Ishikawa (cell line): ENCODE measurements around the gene KIF9.

ENCODE experiments used
- CEBPB ChIP-seq: IDR thresholded peaks from 2 replicates; pipeline ENCODE4 v1.6.1; 2012
- RAD21 ChIP-seq: IDR thresholded peaks from 2 replicates; pipeline ENCODE4 v1.6.1; 2012; ENCODE audit warnings: low read depth
- TAF1 ChIP-seq: IDR thresholded peaks from 2 replicates; pipeline ENCODE4 v1.6.1; 2012; ENCODE audit warnings: low read depth, mild to moderate bottlenecking
- TCF12 ChIP-seq: IDR thresholded peaks from 2 replicates; pipeline ENCODE4 v1.6.1; 2012; ENCODE audit warnings: low read depth
- TF ChIP-seq, protein P1 (sequence below): IDR thresholded peaks from 2 replicates; pipeline ENCODE4 v1.6.1; 2012; ENCODE audit warnings: low read depth, mild to moderate bottlenecking
- TF ChIP-seq, protein P2 (sequence below): IDR thresholded peaks from 2 replicates; pipeline ENCODE4 v1.6.1; 2012

GRCh38 chr3:47186285-47186684 lies 96.3 kb downstream of the KIF9 start:
- TF ChIP-seq, protein P1, sequence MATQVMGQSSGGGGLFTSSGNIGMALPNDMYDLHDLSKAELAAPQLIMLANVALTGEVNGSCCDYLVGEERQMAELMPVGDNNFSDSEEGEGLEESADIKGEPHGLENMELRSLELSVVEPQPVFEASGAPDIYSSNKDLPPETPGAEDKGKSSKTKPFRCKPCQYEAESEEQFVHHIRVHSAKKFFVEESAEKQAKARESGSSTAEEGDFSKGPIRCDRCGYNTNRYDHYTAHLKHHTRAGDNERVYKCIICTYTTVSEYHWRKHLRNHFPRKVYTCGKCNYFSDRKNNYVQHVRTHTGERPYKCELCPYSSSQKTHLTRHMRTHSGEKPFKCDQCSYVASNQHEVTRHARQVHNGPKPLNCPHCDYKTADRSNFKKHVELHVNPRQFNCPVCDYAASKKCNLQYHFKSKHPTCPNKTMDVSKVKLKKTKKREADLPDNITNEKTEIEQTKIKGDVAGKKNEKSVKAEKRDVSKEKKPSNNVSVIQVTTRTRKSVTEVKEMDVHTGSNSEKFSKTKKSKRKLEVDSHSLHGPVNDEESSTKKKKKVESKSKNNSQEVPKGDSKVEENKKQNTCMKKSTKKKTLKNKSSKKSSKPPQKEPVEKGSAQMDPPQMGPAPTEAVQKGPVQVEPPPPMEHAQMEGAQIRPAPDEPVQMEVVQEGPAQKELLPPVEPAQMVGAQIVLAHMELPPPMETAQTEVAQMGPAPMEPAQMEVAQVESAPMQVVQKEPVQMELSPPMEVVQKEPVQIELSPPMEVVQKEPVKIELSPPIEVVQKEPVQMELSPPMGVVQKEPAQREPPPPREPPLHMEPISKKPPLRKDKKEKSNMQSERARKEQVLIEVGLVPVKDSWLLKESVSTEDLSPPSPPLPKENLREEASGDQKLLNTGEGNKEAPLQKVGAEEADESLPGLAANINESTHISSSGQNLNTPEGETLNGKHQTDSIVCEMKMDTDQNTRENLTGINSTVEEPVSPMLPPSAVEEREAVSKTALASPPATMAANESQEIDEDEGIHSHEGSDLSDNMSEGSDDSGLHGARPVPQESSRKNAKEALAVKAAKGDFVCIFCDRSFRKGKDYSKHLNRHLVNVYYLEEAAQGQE, result no peak
- TF ChIP-seq TAF1 (no peak), RAD21 (no peak), CEBPB (no peak), TCF12 (no peak)
- TF ChIP-seq, protein P2, sequence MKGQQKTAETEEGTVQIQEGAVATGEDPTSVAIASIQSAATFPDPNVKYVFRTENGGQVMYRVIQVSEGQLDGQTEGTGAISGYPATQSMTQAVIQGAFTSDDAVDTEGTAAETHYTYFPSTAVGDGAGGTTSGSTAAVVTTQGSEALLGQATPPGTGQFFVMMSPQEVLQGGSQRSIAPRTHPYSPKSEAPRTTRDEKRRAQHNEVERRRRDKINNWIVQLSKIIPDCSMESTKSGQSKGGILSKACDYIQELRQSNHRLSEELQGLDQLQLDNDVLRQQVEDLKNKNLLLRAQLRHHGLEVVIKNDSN, result no peak
